ENCODE data around the gene USP16. TPM values are rescaled to one million over a fixed set of nuclear protein-coding genes. Genes with fewer than 3 reads are reported as not detected.

USP16 gene
- polyA plus RNA-seq, 2 of the 4 experiments (the other 2 are of a cell fraction): 23.6 to 40.7 TPM

Other genes starting within 250 kb of the USP16 start
- 12.3 and 13.9 TPM in 2 replicates for gene LTN1, start 31.8 kb upstream of the USP16 start, polyA plus RNA-seq (2011; rRNA removed)
- 6.6 to 7.0 TPM (median 6.9 TPM) in 3 replicates for gene LTN1, start 31.8 kb upstream of the USP16 start, polyA plus RNA-seq (2017; fragmentation: RNase III; extraction: RNeasy Plus Mini Kit Qiagen cat#74134 plus additional on column Dnase treatment)
- gene RWDD2B, start 5.3 kb upstream of the USP16 start, polyA plus RNA-seq (2011; rRNA removed): 17.7 and 25.4 TPM in 2 replicates
- 15.7 to 17.4 TPM (median 16.0 TPM) in 3 replicates for gene RWDD2B, start 5.3 kb upstream of the USP16 start, polyA plus RNA-seq (2017; fragmentation: RNase III; extraction: RNeasy Plus Mini Kit Qiagen cat#74134 plus additional on column Dnase treatment)
- 235 and 296 TPM in 2 replicates for gene CCT8, start 49.0 kb downstream of the USP16 start, polyA plus RNA-seq (2011; rRNA removed)
- gene CCT8, start 49.0 kb downstream of the USP16 start, polyA plus RNA-seq (2017; fragmentation: RNase III; extraction: RNeasy Plus Mini Kit Qiagen cat#74134 plus additional on column Dnase treatment): 214 to 242 TPM (median 216 TPM) in 3 replicates
- 4.7 and 5.7 TPM in 2 replicates for gene MAP3K7CL, start 106.0 kb downstream of the USP16 start, polyA plus RNA-seq (2011; rRNA removed)
- 2.5 to 3.6 TPM (median 2.9 TPM) in 3 replicates for gene MAP3K7CL, start 106.0 kb downstream of the USP16 start, polyA plus RNA-seq (2017; fragmentation: RNase III; extraction: RNeasy Plus Mini Kit Qiagen cat#74134 plus additional on column Dnase treatment)